Left cardiac atrium (tissue), 4 donors: ENCODE measurements around the gene WT1. TPM values are rescaled to one million over a fixed set of nuclear protein-coding genes. Genes with fewer than 3 reads are reported as not detected.
"Not testable (repeated sequence)": the region's sequence is repeated elsewhere in the genome, so short reads cannot be mapped to it uniquely, and the experiment has no call there.

Experiments
- ATAC-seq, 2 donors: fragments of 200-7000 bp; cut with Tn5 transposase; one replicate each; pipeline ENCODE4 v1.9.1; 2020; ENCODE audit warnings: mild to moderate bottlenecking in 2 of 2, moderate library complexity in 2 of 2
- DNase-seq: peaks from one replicate; pipeline ENCODE4 v3.0.0-alpha.2; 2020
- intact Hi-C, 2 donors: fragments of 100-400 bp; cut with DNase I; formaldehyde crosslinking; loops; one replicate each; pipeline versions ENCODE4 v1.14.1 to v1.15.1; 2022 to 2023
- total RNA-seq, 2 donors: library from RNA; stranded (reverse); fragmentation: NEBNext Ultra II Directional; extraction: Animal tissue kit (Norgen Biotek cat#: 25700); gene quantifications; one replicate each; pipeline ENCODE4 v1.2.1, GENCODE V29; 2021
- donor health status: DM: no; HTN: yes; CAD: no.
- donor health status: DM: no; HTN: yes; CAD: no; lungs with severe emphysema.
- donor health status: DM: yes; HTN: yes; CAD: no.
- donor health status: Dilated cardiomyopathy.

The WT1 gene
- total RNA-seq, 2 donors from 2014 or later: 4.2 to 4.5 TPM

- DNase-seq: no peak
- intact Hi-C loops: no loop called here
- no peak for ATAC-seq
These were observed 40.2 kb downstream of the WT1 start for GRCh38 chr11:32395127-32395526.

- DNase-seq: no peak
- intact Hi-C loops: no loop called here
- ATAC-seq: no peak
These were observed 42.5 kb downstream of the WT1 start for GRCh38 chr11:32392840-32393239.

- peak in 1 of 2 donors; percentile 28 for ATAC-seq
- intact Hi-C loops: no loop called here
- DNase-seq: no peak
These were observed 43.3 kb downstream of the WT1 start for GRCh38 chr11:32391956-32392553.

- ATAC-seq (no peak), DNase-seq (no peak)
- intact Hi-C loops: no loop called here
These were observed 43.9 kb downstream of the WT1 start for GRCh38 chr11:32391479-32391878.

- intact Hi-C loops: no loop called here
- ATAC-seq (no peak), DNase-seq (no peak)
These were observed 44.6 kb downstream of the WT1 start for GRCh38 chr11:32390712-32391111.

- intact Hi-C loops: no loop called here
- DNase-seq: no peak
- peak in 1 of 2 donors; percentile 23 for ATAC-seq
These were observed 46.2 kb downstream of the WT1 start for GRCh38 chr11:32388871-32389770.

- DNase-seq (no peak), ATAC-seq (no peak)
- intact Hi-C loops: no loop called here
These were observed 47.0 kb downstream of the WT1 start for GRCh38 chr11:32388365-32388764.

GRCh38 chr11:32387411-32387810, 47.9 kb downstream of the WT1 start:
- DNase-seq: no peak
- intact Hi-C loops: no loop called here
- ATAC-seq: no peak

- intact Hi-C loops: no loop called here
- DNase-seq (peak; percentile 49), ATAC-seq (peak; percentile 33 to 54)
These were observed 48.5 kb downstream of the WT1 start for GRCh38 chr11:32386770-32387377.

GRCh38 chr11:32385998-32386397, 49.3 kb downstream of the WT1 start:
- intact Hi-C loops: no loop called here
- ATAC-seq (peak; percentile 69), DNase-seq (no peak)

- DNase-seq (no peak), ATAC-seq (no peak)
- intact Hi-C loops: no loop called here
These were observed 52.8 kb downstream of the WT1 start for GRCh38 chr11:32382339-32383049.

- DNase-seq: no peak
- ATAC-seq: peak in 1 of 2 donors; percentile 7
- intact Hi-C loops: no loop called here
These were observed 54.2 kb downstream of the WT1 start for GRCh38 chr11:32381179-32381578.

GRCh38 chr11:32379719-32380118, 55.6 kb downstream of the WT1 start:
- DNase-seq (no peak), ATAC-seq (peak in 1 of 2 donors; percentile 22)
- intact Hi-C loops: no loop called here

GRCh38 chr11:32375826-32376225, 59.5 kb downstream of the WT1 start:
- ATAC-seq: peak in 1 of 2 donors; percentile 38
- DNase-seq: no peak
- intact Hi-C loops: no loop called here

GRCh38 chr11:32374261-32374711, 61.1 kb downstream of the WT1 start:
- intact Hi-C loops: no loop called here
- peak; percentile 41 for DNase-seq
- no peak for ATAC-seq

GRCh38 chr11:32369987-32370386, 65.4 kb downstream of the WT1 start:
- intact Hi-C loops, ATAC-seq, DNase-seq: not testable (repeated sequence)

- ATAC-seq (no peak), DNase-seq (no peak)
- intact Hi-C loops: no loop called here
These were observed 68.7 kb downstream of the WT1 start for GRCh38 chr11:32366666-32367065.

- intact Hi-C loops: no loop called here
- ATAC-seq (no peak), DNase-seq (no peak)
These were observed 70.1 kb downstream of the WT1 start for GRCh38 chr11:32365192-32365591.

GRCh38 chr11:32358729-32359128, 76.6 kb downstream of the WT1 start:
- ATAC-seq: peak in 1 of 2 donors; percentile 38
- no peak for DNase-seq
- intact Hi-C loops: no loop called here

GRCh38 chr11:32353884-32354283, 81.5 kb downstream of the WT1 start:
- DNase-seq (no peak), ATAC-seq (no peak)
- intact Hi-C loops: no loop called here
